Sigmoid colon (tissue), 7 donors: ENCODE data around the gene ADAM30. TPM values are rescaled to one million over a fixed set of nuclear protein-coding genes. Genes with fewer than 3 reads are reported as not detected.

Experiments used
- DNase-seq: peaks from one replicate; pipeline ENCODE4 v3.0.0-alpha.2; 2019
- H3K27ac ChIP-seq, 4 donors: fragments of 200-600 bp; sonication (generic); one replicate each; pipeline ENCODE4 v1.5.1; 2016 to 2019; ENCODE audit warnings: mild to moderate bottlenecking in 1 of 4
- H3K27me3 ChIP-seq, 3 donors: fragments of 200-600 bp; sonication (generic); one replicate each; pipeline ENCODE4 v1.5.1; 2019; ENCODE audit warnings: mild to moderate bottlenecking in 1 of 3
- H3K36me3 ChIP-seq, 4 donors: fragments of 200-600 bp; sonication (generic); one replicate each; pipeline ENCODE4 v1.5.1; 2016 to 2019
- H3K4me1 ChIP-seq, 4 donors: fragments of 200-600 bp; sonication (generic); one replicate each; pipeline ENCODE4 v1.5.1; 2017 to 2019
- H3K4me3 ChIP-seq, 4 donors: fragments of 200-600 bp; sonication (generic); one replicate each; pipeline ENCODE4 v1.5.1; 2017 to 2019; ENCODE audit warnings: mild to moderate bottlenecking in 2 of 4, moderate library complexity in 1 of 4
- H3K9me3 ChIP-seq, 4 donors: fragments of 200-600 bp in 3 of 4; sonication (generic) in 3 of 4; one replicate each; pipeline versions ENCODE4 v1.5.1 to v1.6.1; 2013 to 2019
- CTCF ChIP-seq, 4 experiments: fragments of 450-650 bp in 3 of 4; fragments of 200-600 bp in 1 of 4; IDR thresholded peaks; one replicate each; pipeline ENCODE4 v1.5.1; 2016 to 2019; ENCODE audit warnings: antibody characterized with exemption in 4 of 4, mild to moderate bottlenecking in 3 of 4, moderate library complexity in 2 of 4
- EP300 ChIP-seq, 4 donors: sonication (generic); formaldehyde crosslinking; IDR thresholded peaks; one replicate each; pipeline ENCODE4 v1.6.1; 2017; ENCODE audit warnings: antibody characterized with exemption in 4 of 4
- POLR2A ChIP-seq, 2 donors: fragments of 450-650 bp; IDR thresholded peaks; one replicate each; pipeline ENCODE4 v1.6.1; 2016; ENCODE audit warnings: antibody characterized with exemption in 2 of 2, mild to moderate bottlenecking in 2 of 2, moderate library complexity in 2 of 2
- POLR2AphosphoS5 ChIP-seq, 4 donors: sonication (generic); formaldehyde crosslinking; IDR thresholded peaks; one replicate each; pipeline ENCODE4 v1.6.1; 2017; ENCODE audit warnings: antibody characterized with exemption in 4 of 4
- WGBS, 2 donors: extraction: QIAGEN DNeasy Blood & Tissue Kit; methylation state at CpG; one replicate each; pipeline ENCODE4 v1.1.7; 2013; 5-methylcytosine and 5-hydroxymethylcytosine counted together
- intact Hi-C: fragments of 100-400 bp; cut with DNase I; formaldehyde crosslinking; loops from one replicate; pipeline ENCODE4 v1.15.1; 2023
- polyA plus RNA-seq, 3 donors: library from polyadenylated mRNA; stranded (reverse); fragments of 200-250 nt; gene quantifications; one replicate each; pipeline ENCODE4 v1.2.3, GENCODE V29; 2013
- total RNA-seq, 4 donors: library from RNA; depleted of rRNA; stranded (reverse); fragments of >200 nt; gene quantifications; one replicate each; pipeline ENCODE4 v1.1.0, GENCODE V29; 2016
- donor health status: healthy with polysubstance abuse.
- donor health status: Bipolar disorder and iron deficiency.
- donor health status: healthy.

ADAM30 gene
- total and polyA plus RNA-seq, 7 donors, result not detected

GRCh38 chr1:119888476-119888875, 7.8 kb downstream of the ADAM30 start:
- H3K9me3 ChIP-seq, result peaks cover 0 to 2% (median 0%) of the 10 kb centered on the region in 4 donors
- no peaks in the 10 kb centered on the region for H3K27me3 ChIP-seq
- no peaks in the 10 kb centered on the region for H3K36me3 ChIP-seq
- no peak overlapping the region for H3K27ac ChIP-seq
- DNase-seq, result no peak
- intact Hi-C loops, result no loop called here
- TF ChIP-seq CTCF (IDR thresholded peaks at IDR 0.05) (no peak), EP300 (IDR thresholded peaks at IDR 0.05) (no peak)
- H3K4me3 ChIP-seq, result no peak overlapping the region
- H3K4me1 ChIP-seq, result no peaks in the 10 kb centered on the region

- no peak overlapping the region for H3K4me3 ChIP-seq
- no peaks in the 10 kb centered on the region for H3K4me1 ChIP-seq
- no peak for TF ChIP-seq POLR2AphosphoS5 (IDR thresholded peaks at IDR 0.05)
- TF ChIP-seq POLR2A (IDR thresholded peaks at IDR 0.05), result no peak
- TF ChIP-seq CTCF (IDR thresholded peaks at IDR 0.05), result no peak
- no peak for TF ChIP-seq EP300 (IDR thresholded peaks at IDR 0.05)
- DNase-seq, result no peak
- no peaks in the 10 kb centered on the region for H3K27me3 ChIP-seq
- intact Hi-C loops, result no loop called here
- no peak overlapping the region for H3K27ac ChIP-seq
- H3K36me3 ChIP-seq, result no peaks in the 10 kb centered on the region
- H3K9me3 ChIP-seq, result peaks cover 0 to 2% (median 0%) of the 10 kb centered on the region in 4 donors
These were observed 8.9 kb downstream of the ADAM30 start for GRCh38 chr1:119887427-119887826.

DNA sequence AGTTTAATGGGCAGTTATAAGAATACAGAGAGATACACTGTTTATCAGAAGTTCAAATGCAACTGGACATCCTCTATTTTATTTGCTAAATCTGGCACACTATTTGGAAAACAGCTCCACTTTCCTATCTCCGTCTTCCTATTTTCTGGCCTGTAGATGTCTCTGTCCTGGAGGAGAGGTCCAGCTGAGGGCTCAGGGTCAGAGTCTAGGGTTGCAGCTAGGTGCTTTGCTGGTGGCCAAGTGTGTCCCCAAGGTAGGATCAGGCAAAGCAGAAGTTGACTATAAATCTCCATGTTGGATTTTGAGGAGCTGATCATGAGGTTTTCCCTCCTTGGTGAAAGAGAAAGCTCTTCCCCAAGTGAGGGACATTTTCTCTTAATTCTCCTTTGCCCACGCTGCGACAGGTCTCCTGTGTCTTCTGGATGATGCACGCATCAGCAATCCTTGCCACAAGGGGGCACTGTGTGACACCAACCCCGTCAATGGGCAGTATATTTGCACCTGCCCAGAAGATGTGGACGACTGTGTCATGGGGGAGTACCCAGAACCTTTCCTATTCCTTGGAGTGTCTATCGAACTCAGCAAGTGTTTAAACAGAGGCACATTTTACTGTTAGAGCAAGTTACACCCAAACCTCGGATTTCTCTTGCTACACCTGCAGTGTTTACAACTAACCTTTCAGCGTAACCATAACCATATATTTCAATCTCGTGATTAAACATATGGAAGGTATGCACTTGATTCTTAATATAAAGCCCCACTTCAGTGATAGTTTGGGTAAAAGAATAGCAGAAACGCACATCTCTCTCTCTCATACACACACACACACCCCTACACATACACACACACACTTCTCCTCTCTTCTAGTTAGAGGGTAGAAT, 10.2 kb downstream of the ADAM30 start:
- H3K4me3 ChIP-seq, result no peak overlapping the region
- intact Hi-C loops, result no loop called here
- TF ChIP-seq CTCF (IDR thresholded peaks at IDR 0.05), result peak in 3 of 4 experiments; percentile 30 to 66 (median 37)
- no peak for TF ChIP-seq POLR2A (IDR thresholded peaks at IDR 0.05)
- H3K4me1 ChIP-seq, result no peaks in the 10 kb centered on the region
- no peak for DNase-seq
- no peak overlapping the region for H3K27ac ChIP-seq
- 56 to 71% methylated on average over 11 of the region's 11 CpGs for WGBS, 2 donors
- peaks cover 0 to 2% (median 0%) of the 10 kb centered on the region in 4 donors for H3K9me3 ChIP-seq
- no peaks in the 10 kb centered on the region for H3K36me3 ChIP-seq
- no peaks in the 10 kb centered on the region for H3K27me3 ChIP-seq

- H3K36me3 ChIP-seq, result no peaks in the 10 kb centered on the region
- DNase-seq, result no peak
- H3K4me1 ChIP-seq, result no peaks in the 10 kb centered on the region
- intact Hi-C loops, result no loop called here
- H3K27ac ChIP-seq, result no peak overlapping the region
- H3K4me3 ChIP-seq, result no peak overlapping the region
- 46 to 77% methylated on average over 2 of the region's 2 CpGs for WGBS, 2 donors
- peaks cover 0 to 2% (median 0%) of the 10 kb centered on the region in 4 donors for H3K9me3 ChIP-seq
- no peak for TF ChIP-seq CTCF (IDR thresholded peaks at IDR 0.05)
- no peak for TF ChIP-seq EP300 (IDR thresholded peaks at IDR 0.05)
- no peak for TF ChIP-seq POLR2AphosphoS5 (IDR thresholded peaks at IDR 0.05)
- no peak for TF ChIP-seq POLR2A (IDR thresholded peaks at IDR 0.05)
- H3K27me3 ChIP-seq, result no peaks in the 10 kb centered on the region
These were observed 11.6 kb downstream of the ADAM30 start for GRCh38 chr1:119884711-119885110.

GRCh38 chr1:119883826-119884225, 12.5 kb downstream of the ADAM30 start:
- Histone ChIP-seq H3K9me3 (peaks cover 0 to 2% (median 0%) of the 10 kb centered on the region in 4 donors), H3K4me1 (no peaks in the 10 kb centered on the region), H3K27me3 (no peaks in the 10 kb centered on the region), H3K27ac (no peak overlapping the region), H3K4me3 (no peak overlapping the region), H3K36me3 (no peaks in the 10 kb centered on the region)
- DNase-seq, result no peak
- TF ChIP-seq CTCF (IDR thresholded peaks at IDR 0.05) (no peak), EP300 (IDR thresholded peaks at IDR 0.05) (no peak), POLR2A (IDR thresholded peaks at IDR 0.05) (no peak), POLR2AphosphoS5 (IDR thresholded peaks at IDR 0.05) (no peak)
- intact Hi-C loops, result no loop called here
- 93 to 97% methylated on average over 3 of the region's 3 CpGs for WGBS, 2 donors
